ENCODE results near the gene ZNF724. TPM values are rescaled to one million over a fixed set of nuclear protein-coding genes. Genes with fewer than 3 reads are reported as not detected.
A peak's percentile ranks its signal among the peaks of the same experiment; 100 is the strongest.

ZNF724 gene
- total and polyA plus RNA-seq, 2 of the 13 experiments (the other 11 are each of a cell fraction or from before 2014, with no cell fraction given): 1.5 to 15.0 TPM

GRCh38 chr19:23249911-23250649 lies at the start of gene ZNF724 (continued):
- TF ChIP-seq TCF7L2 (IDR thresholded peaks at IDR 0.05; ENCODE audit: low read depth, low read length): no peak
- no peak for TF ChIP-seq ZNF318 (CRISPR knock-in tag; IDR thresholded peaks at IDR 0.05)
- TF ChIP-seq REPIN1 (CRISPR knock-in tag; IDR thresholded peaks at IDR 0.05; ENCODE audit: borderline replicate concordance, low read depth): peak; percentile 57; the same call in 1 of the 2 replicates
- TF ChIP-seq ZNF329 (CRISPR knock-in tag; IDR thresholded peaks at IDR 0.05; ENCODE audit: low read depth): no peak
- TF ChIP-seq ZNF790 (CRISPR knock-in tag; IDR thresholded peaks at IDR 0.05; ENCODE audit: borderline replicate concordance): no peak
- no peak for TF ChIP-seq SP1 (IDR thresholded peaks at IDR 0.05)
- peak; percentile 70; the same call in 1 of the 2 replicates for TF ChIP-seq SP1 (CRISPR knock-in tag; IDR thresholded peaks at IDR 0.05)
- no peak for TF ChIP-seq CC2D1A (CRISPR knock-in tag; IDR thresholded peaks at IDR 0.05)
- peak; percentile 67; the same call in 1 of the 2 replicates for TF ChIP-seq ZFP91 (CRISPR knock-in tag; IDR thresholded peaks at IDR 0.05; ENCODE audit: borderline replicate concordance)
- TF ChIP-seq RNF219 (CRISPR knock-in tag; IDR thresholded peaks at IDR 0.05): no peak
- 0 out of 2 replicates have a peak, but pooled peaks have one; percentile 12 for TF ChIP-seq PITX1 (CRISPR knock-in tag; IDR thresholded peaks at IDR 0.05)
- no peak for TF ChIP-seq DDIT3 (CRISPR knock-in tag; IDR thresholded peaks at IDR 0.05)
- TF ChIP-seq KDM2A (CRISPR knock-in tag; IDR thresholded peaks at IDR 0.05; ENCODE audit: borderline replicate concordance, low read depth): 0 out of 2 replicates have a peak, but pooled peaks have one; percentile 79
- no peak for TF ChIP-seq ZNF549 (CRISPR knock-in tag; IDR thresholded peaks at IDR 0.05)
- peak; percentile 36 for TF ChIP-seq ZNF883 (CRISPR knock-in tag; IDR thresholded peaks at IDR 0.05; ENCODE audit: not compliant biosample characterization)
- no peak for TF ChIP-seq ZNF234 (CRISPR knock-in tag; conservative IDR thresholded peaks at IDR 0.05)
- peak; percentile 52 for TF ChIP-seq PTBP1 (IDR thresholded peaks at IDR 0.05; ENCODE audit: low read depth, low read length, poor library complexity, severe bottlenecking)
